NCI-H1417 (cell line): ENCODE measurements around the gene SRR.
A peak's percentile ranks its signal among the peaks of the same experiment; 100 is the strongest.
"Not testable (repeated sequence)": the region's sequence is repeated elsewhere in the genome, so short reads cannot be mapped to it uniquely, and the experiment has no call there.

Experiments
- DNase-seq, 3 experiments: peaks; one replicate each; lab custom pipeline; 2025; lab: John Stamatoyannopoulos, UW

SRR gene

DNA sequence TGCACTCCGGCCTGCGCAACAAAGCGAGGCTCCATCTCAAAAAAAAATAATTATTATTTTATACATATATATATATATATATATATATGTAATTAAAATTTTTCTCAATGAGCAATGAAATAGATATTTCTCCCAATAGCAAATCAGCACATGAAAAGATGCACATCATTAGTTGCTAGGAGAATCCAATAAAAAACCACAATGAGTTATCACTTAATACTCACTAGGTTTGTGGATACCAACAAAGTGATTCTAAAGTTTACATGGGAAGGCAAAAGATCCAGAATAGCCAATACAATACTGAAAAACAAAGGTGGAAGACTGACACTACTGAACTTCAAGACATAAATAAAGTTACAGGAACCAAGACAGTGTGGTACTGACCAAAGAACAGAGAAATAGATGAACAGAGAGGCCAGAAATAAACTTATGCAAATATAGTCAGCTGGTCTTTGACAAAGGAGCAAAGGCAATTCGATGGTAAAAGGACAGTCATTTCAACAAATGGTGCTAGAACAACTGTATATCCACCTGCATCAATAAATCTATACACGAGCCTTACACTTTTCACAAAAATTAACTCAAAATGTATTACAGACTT lies 13.8 kb upstream of the SRR start:
- no peak for DNase-seq

GRCh38 chr17:2292100-2292499 lies 11.7 kb upstream of the SRR start:
- DNase-seq: no peak

DNA sequence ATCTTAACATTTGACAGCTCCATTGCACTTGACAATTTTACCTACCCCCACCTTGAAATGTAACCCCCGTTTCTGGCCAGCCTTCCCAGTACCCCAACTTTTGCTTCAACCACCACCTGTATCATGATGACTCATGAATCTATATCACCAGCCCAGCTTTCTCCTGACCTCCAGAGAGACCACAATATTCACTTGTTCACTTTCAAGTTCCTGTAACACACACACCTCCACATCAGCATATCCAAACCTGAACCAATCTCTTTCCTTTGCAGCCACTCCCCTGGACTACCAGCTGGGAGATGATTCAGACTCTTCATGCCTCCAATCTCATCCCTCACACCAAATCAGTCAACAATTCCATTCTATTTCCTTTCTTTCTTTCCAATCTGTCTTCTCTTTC lies 8.2 kb upstream of the SRR start:
- DNase-seq: no peak

DNA sequence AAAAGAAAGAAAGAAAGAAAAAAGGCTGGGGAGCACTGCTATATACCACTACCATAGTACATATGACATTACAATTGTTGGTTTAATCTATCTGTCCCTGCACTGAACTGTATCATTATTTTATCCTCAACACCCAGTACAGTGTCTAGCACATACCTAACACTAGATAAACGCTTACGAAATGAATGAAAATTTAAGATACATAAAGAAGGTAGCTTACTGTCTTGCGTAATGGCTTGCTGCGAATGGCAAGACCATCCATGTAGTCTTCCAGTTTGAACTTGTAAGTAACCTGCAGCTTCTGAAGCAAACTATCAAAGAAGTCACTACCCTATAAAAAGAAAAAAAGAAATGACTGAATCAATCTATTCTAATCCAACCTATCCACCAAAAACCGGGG lies 6.7 kb upstream of the SRR start:
- DNase-seq: no peak

GRCh38 chr17:2299136-2299535 lies 4.6 kb upstream of the SRR start:
- no peak for DNase-seq

GRCh38 chr17:2299756-2300155 lies 4.0 kb upstream of the SRR start:
- DNase-seq: no peak

GRCh38 chr17:2302778-2303203 lies 959 bp upstream of the SRR start:
- peak in 2 of 3 experiments; percentile 34 to 40 for DNase-seq

DNA sequence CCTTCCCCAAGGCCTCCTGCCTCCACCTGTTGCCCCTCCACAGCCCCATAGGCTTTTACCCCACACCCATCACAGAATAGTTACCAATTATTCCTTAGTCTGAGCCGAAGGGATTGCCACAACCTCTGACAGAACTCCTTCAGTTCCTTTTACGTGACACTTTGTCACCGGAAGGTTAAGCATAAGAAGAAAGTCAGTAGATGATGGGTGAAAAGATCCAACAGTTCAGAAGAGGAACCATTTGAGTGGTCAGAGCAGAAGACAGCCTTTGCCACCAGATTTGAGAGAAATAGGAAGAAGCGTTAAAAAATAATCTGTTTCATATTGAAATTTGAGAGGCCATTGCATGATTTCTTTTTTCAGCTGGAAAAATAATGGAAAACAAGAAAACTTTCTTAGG lies 1.2 kb downstream of the SRR start:
- no peak for DNase-seq

DNA sequence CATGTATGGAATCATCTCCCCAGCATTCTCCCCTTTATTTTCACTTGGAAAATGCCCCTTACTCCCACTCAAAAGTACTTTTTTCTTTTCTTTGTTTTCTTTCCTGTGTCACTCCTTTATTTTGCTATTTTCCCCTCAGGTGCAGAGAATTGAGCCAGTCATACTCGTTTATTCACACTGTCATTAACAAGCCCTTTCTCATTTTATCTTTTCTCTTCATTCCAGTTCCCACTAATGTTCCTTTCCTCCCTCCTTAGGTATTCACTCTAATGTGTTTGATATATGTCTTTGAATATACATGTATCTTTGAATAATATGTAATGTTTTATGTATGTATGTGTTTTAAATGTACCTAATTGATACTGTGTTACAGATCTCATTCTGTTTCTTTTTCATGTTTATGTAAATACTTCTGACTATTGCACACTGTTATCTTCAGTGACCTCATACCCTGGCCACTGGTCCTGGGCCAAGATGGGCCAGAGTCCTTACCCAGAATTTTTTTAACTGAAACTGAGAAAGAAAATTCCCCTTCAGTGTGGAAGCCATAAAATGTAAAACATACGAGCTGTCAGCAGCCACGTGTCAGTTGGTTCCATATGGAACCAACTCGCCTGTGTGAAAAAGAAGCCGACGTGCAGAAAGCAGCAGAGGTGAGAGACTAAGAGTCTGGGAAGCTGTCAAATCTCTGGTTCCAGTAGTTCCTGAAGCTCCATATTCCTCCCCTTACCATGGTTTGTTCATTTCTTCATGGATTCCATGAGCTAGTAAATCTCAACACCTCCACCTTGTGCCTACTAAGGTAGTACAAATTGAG lies 5.8 kb downstream of the SRR start:
- DNase-seq: no peak

GRCh38 chr17:2312736-2313135 lies 9.0 kb downstream of the SRR start:
- no peak for DNase-seq

GRCh38 chr17:2316916-2317205 lies 13.1 kb downstream of the SRR start:
- DNase-seq: not testable (repeated sequence)

- DNase-seq: no peak
These were observed 14.0 kb downstream of the SRR start for GRCh38 chr17:2317796-2318195.

DNA sequence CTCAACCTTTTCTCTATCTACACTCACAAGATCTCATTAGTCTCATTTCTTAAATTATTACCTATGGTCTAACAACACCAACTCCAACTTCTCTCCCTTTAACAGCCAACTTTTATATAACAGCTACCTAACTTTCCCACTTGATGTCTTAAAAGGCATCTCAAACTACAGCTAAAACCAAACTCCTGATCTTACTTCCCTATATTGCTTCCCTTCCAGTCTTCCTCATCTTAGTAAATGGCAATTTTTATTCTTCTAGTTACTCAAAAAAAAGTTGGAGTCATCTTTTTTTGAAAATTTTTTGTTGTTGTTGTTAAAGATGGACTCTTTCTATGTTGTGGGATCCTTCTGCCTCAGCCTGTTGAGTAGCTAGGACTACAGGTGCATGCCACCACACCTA lies 15.3 kb downstream of the SRR start:
- DNase-seq: no peak

DNA sequence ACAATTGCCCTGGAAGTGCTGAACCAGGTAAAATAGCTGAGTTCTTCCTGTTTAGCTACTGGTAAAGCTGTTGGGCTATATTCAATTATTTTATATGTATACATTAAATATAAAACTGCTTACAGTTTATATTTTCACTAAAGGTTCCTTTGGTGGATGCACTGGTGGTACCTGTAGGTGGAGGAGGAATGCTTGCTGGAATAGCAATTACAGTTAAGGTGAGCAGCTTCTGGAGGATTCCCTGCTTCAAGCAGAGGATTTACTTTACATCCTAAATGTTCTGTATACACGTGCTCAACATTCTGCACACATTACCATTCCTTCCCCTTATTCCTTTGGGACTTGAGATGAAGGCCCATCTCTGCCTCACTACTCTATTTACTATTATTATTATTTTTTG lies 17.6 kb downstream of the SRR start:
- no peak for DNase-seq

DNA sequence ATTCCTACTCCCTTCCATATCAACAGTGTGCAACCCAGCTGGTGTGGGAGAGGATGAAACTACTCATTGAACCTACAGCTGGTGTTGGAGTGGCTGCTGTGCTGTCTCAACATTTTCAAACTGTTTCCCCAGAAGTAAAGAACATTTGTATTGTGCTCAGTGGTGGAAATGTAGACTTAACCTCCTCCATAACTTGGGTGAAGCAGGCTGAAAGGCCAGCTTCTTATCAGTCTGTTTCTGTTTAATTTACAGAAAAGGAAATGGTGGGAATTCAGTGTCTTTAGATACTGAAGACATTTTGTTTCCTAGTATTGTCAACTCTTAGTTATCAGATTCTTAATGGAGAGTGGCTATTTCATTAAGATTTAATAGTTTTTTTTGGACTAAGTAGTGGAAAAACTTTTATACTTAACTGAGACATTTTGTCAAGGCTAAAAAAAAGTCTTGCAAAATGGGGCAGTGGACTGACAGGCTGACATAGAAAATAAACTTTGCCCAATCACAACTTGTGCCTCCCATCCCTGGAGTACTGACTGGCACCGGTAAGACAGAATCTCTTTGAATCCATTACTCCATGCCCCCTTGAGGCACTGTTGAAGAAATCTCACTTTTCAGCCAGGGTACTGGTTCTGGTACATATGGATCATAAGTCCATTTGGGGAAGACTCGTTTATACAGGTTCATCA lies 20.0 kb downstream of the SRR start:
- no peak for DNase-seq

- DNase-seq: no peak
These were observed 27.6 kb downstream of the SRR start for GRCh38 chr17:2331303-2331702.

DNA sequence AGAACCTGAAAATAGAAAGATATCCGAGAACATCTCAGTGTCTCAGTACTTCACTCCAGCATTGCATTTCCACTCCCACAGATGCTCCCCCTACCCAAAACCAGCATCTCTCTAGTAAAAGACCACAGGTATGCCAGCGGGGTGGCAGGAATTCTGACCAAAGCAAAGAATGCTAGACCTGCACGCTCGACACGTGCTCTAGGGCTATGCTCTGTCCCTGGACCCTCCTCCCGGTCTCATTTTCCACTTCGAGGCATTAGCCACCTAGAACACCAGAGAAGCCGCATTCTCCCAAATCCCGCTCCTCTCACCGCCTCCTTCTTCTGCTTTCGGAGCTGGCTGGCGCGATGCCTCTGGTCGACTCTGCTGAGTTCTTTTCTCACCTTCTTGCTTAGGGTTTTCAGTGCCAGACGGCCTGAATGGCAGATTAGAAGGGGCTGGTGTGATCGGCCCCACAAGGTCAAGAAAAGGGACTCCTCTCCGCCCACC lies 32.0 kb downstream of the SRR start:
- DNase-seq: no peak

DNA sequence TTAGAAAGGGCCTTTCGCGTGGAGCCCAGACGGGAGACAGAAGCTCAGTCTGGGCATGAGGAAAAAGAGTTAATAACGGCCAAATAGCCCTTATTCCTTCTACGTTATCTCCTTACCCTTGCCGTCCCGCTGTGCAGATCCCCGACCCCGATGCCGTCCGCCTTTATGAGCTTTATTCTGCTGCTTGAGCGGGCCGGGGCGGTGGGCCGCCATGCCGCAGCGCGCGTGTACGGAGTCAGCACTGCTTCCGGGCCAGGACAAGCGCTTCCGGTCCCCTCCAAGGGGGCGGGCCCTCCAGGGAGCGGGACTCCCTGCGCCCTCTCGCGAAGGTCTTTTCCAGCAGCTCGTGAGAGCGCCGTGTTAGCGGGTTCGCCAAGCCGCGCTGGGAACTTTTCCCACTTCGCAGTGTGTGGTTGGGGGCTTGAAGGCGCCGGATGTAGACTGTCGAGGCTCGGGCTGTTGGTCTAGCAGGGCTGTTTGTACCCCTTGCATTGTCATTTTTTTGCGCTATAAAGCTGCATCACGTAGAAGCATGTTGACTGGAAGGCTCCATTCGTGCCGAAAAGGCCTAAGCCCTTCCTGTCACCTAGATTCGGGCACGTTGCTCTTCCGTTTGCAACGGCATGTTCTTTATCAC lies 32.6 kb downstream of the SRR start, which contains the start of gene TSR1:
TSR1 (minus strand) TSS at position 243 of the 637 bp plus-strand sequence; CDS start at position 213, 30 bp downstream.
- DNase-seq: peak; percentile 80 to 86 (median 82)

- DNase-seq: peak; percentile 32 to 75 (median 72)
These were observed 33.2 kb downstream of the SRR start, which contains the start of gene SGSM2 for GRCh38 chr17:2336852-2337543. SGSM2 (plus strand) TSS chr17:2337501; CDS start chr17:2337689, 188 bp downstream.

DNA sequence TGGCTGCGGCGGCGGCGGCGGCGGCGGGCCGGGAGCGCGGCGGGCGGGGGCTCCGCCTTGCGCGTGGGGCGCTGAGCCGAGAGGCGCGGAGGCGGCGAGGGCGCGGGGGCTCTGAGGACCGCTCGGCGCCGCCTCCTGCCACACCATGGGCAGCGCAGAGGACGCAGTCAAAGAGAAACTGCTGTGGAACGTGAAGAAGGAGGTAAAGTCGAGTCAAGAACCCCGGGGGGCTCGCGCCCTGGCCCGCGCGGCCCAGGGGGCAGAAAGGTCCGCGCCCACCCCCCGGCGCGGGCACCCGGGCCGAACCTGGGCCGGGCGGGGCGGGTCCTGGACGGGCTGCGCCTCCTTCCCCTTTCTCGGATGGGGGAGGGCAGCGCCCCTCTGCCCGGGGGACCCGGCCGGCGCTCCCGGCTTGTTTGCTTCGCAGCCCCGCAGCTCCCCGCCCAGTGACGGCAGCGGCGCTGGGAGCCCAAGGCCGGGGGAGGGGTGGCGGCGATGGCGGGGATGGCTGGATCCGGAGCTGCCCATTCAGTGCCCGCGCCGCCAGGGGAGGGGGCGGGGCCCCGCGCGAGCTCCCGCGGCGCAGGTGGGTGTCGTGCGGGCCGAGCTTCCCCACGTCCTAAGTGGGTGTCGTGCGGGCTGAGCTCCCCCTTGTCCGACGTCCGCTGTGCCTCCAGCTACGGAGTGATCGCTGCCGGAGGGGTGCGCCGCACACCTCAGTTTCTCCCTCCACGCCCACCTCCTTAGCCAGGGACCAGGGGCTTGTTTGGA lies 34.0 kb downstream of the SRR start:
- peak; percentile 9 to 60 (median 57) for DNase-seq

DNA sequence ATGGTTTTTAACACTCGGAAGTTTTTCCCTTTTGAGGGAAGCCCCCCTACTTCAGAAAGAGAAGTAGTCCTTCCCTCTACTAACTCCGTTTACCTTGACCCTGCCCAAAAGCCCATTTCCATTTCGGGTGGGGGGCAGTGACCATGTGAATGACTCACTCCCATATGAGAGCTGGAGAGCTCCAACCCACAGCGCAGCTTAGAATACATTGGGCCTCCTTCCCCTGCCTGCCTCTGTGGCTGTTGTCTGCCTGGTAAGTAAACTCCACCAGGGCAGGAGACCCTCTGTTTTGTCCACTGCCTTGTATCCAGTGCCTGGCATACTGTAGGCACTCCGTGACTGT lies 34.5 kb downstream of the SRR start:
- DNase-seq: peak in 1 of 3 experiments; percentile 43
